C1 segment of cervical spinal cord (tissue), 14 donors: ENCODE data around the gene ADGRA1.
A peak's percentile ranks its signal among the peaks of the same experiment; 100 is the strongest.

ENCODE experiments used
- DNase-seq, 14 donors: peaks; one replicate each; lab custom pipeline; 2025; lab: John Stamatoyannopoulos, UW

The ADGRA1 gene

DNA sequence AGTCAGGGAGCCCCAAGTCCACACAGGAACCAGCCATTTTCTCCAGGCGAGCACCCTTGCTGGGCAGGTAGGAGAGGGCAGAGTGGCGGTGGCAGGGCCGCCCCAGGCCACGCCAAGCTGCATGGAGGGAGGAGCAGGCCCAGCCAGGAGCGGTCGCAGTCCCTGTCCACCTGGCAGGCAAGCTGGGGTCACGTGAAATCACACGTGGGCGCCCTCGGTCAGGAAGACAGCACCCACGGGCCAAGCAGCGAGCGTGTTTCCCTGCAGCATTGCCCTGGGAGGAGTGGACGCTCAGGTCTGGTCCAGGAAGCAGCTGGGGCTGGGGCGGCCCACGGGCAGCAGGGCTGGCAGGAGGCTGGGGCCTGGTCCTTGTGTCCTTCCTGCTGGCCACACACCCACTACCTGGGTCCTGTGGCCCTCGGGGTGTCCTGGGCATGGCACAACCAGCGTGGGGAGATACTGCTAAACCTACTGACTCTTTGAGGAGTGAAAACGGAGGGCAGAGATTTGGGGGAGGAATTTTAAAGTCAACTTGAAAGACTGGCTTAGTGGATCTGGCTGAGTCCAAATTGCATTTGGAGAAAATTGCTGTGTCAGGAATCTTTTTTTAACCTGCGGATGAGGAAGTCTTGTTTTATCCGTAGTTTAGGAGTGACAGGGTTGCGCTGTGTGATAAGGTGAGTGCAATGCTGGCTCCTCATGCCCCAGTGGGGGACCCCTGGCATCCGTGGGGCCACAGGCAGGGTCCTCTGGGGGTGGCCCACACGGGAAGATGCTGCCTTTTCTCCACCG, 12.2 kb upstream of the ADGRA1 start:
- DNase-seq: no peak

DNA sequence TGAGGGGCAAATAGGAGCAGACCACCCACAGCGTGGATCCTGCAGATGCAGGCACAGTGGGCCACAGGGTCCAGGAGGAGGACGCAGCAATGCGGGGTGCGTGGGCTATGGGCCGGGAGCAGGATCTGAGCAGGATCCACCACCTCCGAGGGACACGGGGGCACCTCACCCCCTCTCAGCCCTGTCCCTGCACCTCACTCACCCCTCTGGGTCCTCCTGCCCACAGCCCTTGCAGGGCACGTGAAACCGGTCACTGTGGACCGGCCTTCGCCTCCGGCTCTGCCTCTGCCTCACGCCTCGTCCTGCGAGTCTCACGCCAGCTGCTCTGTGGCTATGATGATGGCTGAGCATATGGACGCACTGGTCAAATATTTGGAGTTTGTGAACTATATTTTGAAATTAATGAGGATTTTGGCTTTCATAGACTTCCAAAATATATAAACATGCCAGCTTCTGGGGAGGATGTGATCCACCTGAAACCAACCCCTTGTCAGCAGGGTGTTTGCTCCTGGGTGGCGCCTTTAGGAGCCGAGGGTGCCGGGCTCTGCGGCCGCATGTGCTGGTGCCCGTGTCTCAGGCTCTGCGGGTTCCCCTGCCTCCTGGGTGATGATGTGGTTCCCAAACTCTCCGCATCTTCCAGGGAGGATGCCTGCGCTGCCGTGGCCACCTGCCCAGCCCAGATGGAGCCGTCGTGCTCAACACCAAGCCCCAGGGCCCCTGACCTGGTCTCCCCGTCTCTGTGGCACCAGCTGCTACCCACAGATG, 11.3 kb upstream of the ADGRA1 start:
- no peak for DNase-seq

DNA sequence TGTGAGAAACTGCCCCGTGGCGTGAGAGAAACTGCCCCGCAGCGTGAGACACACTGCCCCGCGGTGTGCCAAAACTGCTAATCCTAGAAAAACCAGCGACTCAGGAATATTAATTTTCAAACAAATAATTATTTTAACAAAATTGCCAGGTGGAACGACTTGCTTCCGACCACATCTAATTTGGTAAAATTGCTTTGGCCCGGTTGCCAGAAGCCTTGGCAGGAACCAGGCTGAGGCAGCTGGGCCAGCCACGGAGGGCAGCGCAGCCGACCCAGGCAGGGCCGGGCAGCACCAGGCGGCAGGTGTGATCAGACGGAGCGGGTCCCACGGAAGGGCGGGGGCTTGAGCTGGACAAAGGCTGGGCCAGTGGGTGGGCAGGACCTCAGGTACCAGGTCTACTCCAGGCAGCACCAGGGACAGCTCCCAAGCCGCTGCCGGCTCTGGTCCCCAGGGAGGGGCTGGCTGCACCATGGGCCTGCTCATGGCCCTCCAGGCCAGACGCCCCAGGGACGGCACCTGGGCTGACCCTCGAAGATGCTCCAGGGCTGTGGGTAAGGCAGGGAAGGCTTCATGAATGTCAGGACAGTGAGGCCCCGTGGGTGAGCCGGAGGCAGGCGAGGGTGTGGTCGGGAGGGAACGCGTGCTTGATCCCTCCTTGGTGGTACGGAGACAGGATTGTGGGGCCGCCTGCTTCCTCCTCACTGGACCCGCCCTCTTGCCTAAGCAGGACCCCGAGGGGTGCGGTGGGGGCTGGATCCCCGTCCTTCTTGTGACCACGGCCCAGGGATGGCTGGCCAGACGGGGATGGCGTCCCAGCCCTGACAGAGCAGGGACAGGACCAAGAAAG, 7.7 kb upstream of the ADGRA1 start:
- peak in 1 of 14 donors; percentile 51 for DNase-seq

DNA sequence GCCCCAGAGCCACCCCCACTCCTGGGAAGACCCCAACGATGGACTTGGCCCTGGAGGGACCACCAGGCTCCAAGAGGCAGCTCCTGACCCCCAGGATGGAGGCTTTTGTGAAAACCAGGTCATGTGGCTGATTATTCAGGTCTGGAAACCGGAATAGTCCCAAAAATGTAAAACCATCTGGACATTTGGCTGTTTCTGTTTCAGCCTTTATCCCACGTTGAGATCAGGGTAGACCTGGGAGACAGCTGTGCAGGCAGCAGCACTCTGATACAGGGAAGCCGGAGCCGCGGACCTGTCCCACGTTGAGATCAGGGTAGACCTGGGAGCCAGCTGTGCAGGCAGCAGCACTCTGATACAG, 7.1 kb upstream of the ADGRA1 start:
- no peak for DNase-seq

DNA sequence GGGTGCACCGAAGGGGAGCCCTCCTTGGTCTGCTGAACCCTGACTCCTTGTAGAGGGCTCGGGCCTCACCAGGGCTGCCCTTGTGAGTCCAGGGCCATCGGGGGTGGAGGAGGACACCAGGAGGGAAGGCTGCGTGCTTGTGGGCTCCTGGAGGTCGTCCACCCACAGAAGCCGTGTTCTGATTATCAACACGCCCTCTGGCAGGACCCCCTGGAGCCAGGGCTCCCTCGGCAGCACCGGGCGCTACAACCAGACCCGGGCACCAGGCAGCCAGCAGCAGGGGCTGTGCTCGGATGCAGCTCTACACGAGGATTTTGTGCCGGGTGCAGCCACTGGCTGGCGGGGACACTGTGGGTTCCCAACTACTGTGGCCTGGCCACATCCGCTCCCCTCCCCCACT, 6.1 kb upstream of the ADGRA1 start:
- DNase-seq: no peak

DNA sequence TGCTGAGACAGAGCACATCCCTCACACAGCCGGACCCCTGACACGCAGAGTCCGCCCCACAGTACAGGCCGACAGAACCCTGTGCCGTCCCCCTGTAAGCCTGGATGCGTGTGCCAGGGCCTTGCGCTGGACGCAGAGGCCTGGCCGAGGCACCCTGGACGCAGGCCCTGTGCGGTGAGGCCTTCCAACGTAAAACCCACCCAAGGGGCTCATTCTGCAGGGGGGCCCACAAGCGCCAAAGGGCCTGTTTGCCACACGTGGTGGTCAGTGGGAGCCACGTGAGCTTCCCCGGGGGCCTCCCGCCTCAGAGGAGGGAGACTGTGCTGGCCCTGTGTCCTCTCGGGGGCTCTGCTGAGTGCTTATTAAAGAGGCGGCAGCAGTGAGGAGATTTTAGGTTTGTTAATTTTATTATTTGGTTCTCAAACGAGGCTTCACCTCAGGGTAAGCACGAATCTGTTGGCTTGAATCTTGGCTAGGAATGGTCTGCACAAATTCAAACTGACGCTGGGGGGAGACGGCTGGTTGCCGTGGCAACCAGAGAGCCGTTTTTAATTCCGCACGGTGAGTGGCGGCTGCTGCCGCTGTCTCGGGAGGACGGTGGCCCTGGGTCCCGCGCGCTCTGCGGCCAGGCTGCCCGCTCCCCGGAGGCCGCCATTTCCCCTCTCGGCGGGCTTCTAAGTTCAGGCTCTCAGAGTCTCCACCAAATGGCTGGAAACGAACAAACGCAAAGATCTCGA, 4.9 kb upstream of the ADGRA1 start:
- peak in 1 of 14 donors; percentile 41 for DNase-seq

DNA sequence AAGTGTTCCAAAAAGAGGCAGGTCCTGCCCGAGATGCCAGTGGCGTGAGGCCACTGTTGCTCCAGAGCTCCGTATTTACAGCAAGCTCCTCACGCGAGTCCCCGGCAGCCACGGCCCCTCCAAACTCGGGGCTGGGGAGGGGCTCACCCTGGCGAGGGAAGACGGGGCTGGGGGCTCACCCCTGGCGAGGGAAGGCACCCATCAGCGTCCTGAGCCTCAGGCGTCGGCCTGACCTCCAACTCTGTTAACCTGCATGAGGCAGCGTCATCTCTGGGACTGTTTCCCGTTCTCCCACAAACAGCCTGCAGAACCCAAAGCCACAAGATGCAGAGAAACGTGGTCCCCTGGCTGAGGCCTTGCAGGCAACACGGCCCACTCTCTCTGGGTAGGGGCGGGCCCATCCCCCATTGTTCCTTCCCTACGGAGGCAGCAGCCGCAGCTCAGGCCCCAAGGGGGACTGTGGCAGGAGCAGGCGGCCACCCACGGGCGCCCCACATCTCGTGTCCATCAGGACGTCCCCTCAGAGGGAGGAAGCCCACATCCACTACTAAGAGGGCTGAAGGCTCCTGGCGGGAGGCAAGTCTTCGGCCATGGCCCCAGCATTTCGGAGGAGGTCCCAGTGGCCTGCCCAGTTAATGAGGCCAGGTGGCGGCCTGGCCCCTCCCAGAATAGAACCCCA, 4.2 kb upstream of the ADGRA1 start:
- no peak for DNase-seq

DNA sequence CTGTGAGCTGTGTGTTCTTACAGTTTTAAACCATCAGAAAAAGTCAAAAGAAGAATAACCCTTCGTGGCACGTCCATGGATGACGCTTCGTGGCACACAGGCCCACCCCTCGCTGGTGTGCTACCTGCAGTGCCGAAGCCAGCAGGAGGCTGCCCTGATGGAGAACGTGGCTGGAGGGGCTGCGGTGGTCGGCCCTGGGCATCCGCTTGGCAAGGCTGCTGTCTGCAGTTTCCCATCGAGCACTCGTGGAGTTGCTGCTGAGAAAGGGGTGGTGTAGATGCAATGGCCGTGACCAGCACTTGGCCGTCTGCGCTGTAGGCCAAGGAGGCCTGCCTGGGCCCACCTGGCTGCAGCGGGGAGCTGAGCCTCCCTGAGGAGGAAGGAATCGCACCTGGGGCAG, 3.2 kb upstream of the ADGRA1 start:
- no peak for DNase-seq

DNA sequence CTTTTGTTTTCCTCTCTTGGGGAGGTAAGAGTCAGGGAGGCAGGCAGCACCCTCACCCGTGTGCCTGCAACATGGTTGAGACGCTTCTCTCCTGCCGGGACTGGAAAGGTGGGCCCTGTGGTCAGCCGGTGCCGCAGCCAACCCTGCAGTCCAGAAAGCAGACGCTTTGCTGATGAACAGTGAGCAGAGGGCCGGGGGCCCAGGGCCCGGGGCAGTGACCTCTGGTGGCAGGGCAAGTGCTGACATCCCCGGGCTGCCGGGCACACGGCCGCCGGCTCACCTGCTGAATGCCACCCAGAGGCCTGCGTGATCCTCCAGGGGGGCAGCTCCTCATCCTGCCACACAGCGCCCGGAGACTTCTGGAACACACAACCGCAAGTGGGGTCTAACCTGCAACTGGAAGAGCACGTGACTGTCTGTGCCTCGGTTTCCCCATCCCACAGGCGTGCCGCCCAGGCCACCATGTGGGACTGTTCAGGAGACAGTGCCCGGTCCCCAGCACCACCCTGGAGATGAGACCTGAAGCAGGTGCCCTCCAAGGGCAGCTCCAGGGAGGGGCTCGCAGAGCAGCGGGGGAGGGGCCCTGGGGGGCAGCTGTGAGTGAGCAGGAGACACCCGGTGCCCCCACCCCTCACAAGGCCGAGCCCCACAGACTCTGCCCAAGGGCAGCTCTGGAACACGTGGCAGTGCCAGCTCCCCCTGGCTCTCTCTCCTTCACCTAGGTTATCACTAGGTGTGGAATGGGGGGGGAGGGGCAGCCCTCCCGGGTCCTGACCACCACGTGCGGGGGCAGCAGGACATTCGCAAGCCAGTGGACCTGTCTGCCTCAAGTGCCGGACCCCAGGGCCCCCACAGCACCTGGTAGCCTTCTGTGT, 2.2 kb upstream of the ADGRA1 start:
- DNase-seq: no peak

DNA sequence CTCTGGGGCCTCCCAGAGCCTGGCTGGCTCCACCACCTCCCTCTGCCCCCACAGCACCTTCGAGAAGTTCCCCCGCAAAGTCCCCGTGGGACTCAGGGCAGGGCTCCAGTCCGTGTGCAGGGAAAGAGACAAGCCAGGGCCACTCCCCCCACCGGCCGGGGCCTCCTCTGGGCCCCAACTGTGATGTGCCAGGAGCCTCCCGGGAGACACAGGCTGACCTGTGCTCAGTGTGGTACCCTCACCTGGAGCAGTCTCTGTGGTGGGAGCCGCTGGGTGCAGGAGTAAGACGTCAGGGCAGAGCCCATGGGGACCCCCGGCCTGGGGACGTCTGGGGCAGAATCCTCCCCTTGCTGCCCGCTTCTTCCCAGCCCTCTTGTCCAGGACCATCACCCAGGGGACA, 1.5 kb upstream of the ADGRA1 start:
- DNase-seq: no peak

DNA sequence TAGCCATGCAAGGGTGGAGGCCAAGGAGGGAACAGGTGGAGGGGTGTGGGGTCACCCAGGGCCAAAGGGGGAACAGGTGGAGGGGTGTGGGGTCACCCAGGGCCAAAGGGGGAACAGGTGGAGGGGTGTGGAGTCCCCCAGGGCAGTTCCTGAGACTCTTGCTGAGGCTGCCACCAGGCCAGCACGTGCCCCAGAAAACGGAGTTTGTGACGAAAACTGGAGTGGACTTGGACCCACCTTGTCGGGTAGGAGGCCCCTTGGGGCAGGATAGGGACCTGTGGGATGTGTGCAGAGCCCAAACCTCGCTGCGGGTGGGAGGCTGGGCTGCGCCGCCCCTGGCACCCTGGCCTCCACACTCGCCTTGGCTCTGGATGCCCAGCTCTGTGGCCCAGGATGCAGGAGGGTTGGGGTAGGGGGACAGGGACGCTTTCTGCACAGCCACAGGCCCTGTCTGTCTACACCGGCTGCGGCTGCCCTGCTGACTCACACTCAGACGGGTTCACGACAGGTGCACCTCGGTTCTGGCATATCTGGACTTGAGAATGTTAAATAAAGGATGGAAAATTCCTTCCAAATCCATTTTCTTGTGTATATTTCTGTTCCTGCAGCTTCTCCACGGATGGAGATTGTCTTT, 562 bp upstream of the ADGRA1 start:
- peak in 1 of 14 donors; percentile 62 for DNase-seq

DNA sequence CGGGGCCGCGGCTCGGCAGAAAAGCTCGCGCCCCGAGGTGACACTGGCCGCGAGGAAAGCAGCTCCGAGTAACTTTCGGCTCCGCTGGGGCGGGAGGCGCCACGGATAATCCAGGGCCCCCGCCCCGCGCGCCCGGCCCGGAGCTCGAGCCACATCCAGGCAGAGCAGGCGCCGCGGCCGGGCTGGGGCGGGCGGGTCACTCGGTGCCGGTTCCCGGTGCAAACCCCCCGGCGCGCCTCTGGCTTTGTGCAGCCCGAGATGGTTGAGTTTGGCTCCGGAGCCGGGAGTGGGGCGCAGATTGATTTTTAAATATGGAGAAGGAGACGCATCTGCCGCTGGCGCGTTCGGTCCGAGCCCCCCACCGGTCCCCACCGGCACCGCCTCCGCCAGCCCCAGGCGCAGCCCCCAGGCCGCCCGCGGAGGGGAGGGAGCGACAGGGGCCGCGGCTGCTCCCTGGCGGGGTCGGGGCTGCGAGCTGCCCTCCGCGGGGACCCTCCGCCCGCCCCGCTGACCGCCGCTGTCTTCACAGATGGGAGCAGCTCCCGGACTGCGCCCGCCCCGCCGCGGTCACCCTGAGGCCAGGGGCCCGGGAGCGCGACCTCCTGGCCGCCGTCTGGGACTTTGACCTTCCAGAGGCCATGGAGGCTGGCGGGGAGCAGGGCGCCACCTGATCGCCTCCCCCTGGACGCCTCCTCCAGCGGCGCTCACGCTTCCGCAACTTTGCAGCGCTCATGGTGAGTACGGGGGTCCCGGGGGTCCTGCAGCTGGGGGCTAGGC, 643 bp downstream of the ADGRA1 start:
- DNase-seq: no peak

DNA sequence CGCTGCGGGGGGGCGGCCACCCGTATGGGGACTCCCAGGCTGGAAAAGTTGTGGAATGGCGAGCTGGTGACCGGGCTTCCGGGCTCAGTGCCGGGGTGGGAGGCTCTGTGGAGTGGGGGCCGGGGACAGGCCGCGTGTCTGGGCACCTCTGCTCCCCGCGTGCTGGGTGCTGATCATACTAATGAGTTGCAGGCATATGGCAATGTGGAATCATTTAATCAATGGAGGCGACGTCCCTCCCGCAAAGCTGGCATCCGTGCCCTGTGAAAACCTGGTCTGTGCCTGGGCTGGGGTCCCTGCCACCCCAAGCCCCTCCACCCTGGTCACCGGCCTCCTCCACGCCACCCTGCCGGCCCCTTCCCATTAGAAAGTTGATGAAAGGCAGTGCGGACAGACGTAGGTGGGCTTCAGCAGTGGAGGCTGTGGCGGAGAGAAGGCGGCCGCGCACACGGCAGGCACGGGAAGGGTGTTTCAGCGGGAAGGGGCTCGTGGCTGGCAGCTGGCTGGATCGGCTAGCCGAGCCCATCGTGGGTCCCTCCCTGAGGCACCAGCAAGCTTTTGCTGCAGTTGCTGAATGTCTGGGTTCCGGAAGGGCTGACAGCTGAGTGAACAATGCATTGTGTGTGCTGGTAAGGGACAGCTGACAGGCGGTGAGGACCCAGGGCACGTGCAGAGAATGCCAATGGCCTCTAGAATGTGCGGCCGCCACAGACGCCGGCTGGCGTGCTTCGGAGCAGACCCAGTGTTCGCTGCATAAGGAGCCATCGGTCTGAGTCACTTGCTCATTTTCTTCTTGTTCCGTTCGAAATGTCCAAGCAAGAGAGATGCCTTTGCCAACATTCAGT, 1.5 kb downstream of the ADGRA1 start:
- DNase-seq: peak in 13 of 14 donors; percentile 20 to 88 (median 69)

DNA sequence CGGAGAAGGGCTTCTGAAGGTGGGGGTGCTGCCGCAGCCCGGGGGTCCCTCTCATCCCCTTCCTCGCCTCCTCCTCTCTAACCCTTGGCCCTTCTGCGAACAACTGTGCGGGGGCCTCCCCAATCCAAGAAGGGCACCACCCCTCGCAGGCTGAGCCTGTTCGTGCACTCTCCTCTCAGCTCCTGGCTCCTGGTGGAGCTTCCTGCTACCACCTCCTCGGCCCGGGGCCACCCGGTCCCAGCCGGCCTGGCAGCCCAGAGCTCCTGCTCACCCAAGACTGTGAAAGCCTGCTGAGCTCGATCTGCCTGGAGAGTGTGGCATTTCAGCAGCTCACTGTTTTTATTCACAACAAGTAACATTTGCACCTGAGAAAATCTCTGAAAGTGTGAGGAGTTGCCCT, 2.4 kb downstream of the ADGRA1 start:
- no peak for DNase-seq

DNA sequence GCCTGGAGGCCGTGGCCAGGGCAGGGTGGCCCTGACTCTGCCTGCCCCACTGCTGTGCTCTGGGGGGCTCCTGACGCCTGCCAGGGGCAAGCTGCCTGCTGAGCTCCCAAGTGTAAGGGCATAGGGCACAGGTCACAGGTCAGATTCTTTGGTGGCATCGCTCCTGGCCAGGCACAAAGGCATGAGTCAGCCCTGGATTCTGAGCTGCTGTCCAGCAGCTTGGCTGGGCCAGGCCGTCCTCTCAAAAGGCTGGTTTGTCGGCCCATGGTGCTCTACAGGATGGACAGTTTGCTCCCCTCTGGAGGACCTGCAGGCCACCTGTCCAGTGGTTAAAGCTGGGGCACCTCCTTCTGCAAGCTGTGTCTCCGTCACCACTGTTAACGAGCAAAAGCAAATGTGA, 2.9 kb downstream of the ADGRA1 start:
- DNase-seq: peak in 1 of 14 donors; percentile 2

DNA sequence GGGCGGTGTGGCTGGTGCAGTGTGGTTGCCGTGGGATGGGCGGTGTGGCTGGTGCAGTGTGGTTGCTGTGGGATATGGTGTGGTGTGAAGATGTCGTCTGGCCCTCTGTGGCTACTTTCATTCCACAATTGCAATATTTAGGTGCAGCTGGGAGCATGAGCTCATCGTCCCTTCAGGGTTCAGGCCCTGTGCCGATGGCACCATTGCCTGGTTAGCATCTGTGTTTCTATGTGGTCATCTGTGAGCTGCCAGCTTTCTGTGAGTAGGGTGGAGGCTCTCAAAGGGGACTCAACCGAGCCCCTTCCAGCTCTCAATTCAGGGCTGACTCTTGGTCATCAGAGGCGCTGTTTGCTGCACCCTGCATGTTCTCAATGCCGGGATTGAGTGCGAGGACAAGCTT, 3.6 kb downstream of the ADGRA1 start:
- DNase-seq: no peak

DNA sequence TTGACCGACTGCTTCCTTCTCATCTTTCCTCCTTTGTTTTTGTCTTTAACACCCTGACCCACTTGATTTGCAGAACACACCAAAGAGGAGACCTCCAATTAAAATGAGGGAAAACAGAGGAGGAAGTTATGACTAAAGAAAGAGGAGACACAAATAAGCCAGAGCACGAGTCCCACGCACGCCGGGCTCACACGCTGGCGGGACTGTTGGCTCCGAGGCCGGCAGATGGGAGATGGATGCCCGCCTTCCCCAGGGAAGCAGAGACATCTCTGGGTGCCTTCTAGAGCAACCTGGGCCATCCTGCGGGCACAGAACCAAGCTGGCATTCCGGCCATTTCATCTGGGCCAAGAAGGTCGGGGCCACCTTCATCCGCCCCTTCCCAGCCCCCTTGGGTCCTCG, 5.6 kb downstream of the ADGRA1 start:
- DNase-seq: no peak

DNA sequence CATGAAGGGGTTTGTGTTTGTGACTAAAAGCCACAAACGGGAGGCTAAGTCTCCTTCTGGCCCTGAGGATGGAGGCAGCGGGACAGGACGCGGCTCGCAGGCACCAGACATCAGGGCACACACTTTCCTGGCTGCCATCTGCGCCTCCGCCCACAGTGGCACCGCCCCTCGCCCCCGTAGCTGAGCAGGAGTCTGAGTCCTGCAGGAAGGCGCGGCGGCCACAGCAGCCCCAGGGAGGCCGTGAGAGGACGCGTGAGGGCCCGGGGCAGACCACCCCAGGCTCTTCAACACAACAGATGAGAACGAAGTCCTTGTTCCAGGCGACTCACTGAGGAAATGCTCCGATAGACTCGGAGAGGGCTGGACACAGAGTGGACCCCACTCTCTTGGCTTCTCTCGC, 6.6 kb downstream of the ADGRA1 start:
- no peak for DNase-seq
